HEK293 (cell line): Measurements from ENCODE around the gene MNT.

Source experiments
- CTCF ChIA-PET: fragments of 350-600 bp; formaldehyde crosslinking; extraction: SDS; loops from one replicate; lab custom pipeline; 2021; ENCODE audit warnings: antibody characterized with exemption; lab: Yijun Ruan, JAX
- POLR2A ChIA-PET: fragments of 300-600 bp; formaldehyde crosslinking; extraction: SDS; loops from one replicate; lab custom pipeline; 2020; ENCODE audit warnings: antibody characterized with exemption, inconsistent platforms; lab: Yijun Ruan, JAX
- H3K27ac ChIP-seq: fragments of 200-500 bp; sonication (Bioruptor generic); 2 replicates; pipeline ENCODE4 v1.5.1; 2014; ENCODE audit warnings: low read depth, low read length, control low read depth, inconsistent platforms; ENCODE audit errors: extremely low read depth
- H3K36me3 ChIP-seq, 2 experiments: fragments of 200-500 bp in 1 of 2; sonication (Bioruptor generic) in 1 of 2; 1 replicate in 1 of 2; 2 replicates in 1 of 2; pipeline ENCODE4 v1.5.1; 2014 to 2017; ENCODE audit warnings: inconsistent platforms in 2 of 2, low read length in 2 of 2; ENCODE audit not compliant: control insufficient read depth in 2 of 2, insufficient read depth in 1 of 2
- H3K4me1 ChIP-seq: fragments of 200-500 bp; sonication (Bioruptor generic); 2 replicates; pipeline ENCODE4 v1.5.1; 2014; ENCODE audit warnings: mild to moderate bottlenecking, low read length, inconsistent platforms; ENCODE audit not compliant: control insufficient read depth, insufficient read depth
- H3K4me3 ChIP-seq: 2 replicates; pipeline ENCODE4 v1.5.1; 2011; ENCODE audit warnings: low read depth, mild to moderate bottlenecking, control low read depth, low read length, moderate library complexity
- H3K9me3 ChIP-seq: fragments of 200-500 bp; sonication (Bioruptor generic); 2 replicates; pipeline ENCODE4 v1.5.1; 2014; ENCODE audit warnings: low read depth, low read length, inconsistent platforms; ENCODE audit not compliant: control insufficient read depth, insufficient read depth
- GLIS1 ChIP-seq: fragments of 450-650 bp; formaldehyde crosslinking; IDR thresholded peaks from 2 replicates; pipeline ENCODE4 v1.5.1; 2016; ENCODE audit warnings: missing biosample characterization, missing genetic modification characterization
- KLF1 ChIP-seq: fragments of 450-650 bp; formaldehyde crosslinking; IDR thresholded peaks from 2 replicates; pipeline ENCODE4 v1.5.1; 2016; ENCODE audit warnings: missing biosample characterization, missing genetic modification characterization
- KLF8 ChIP-seq: fragments of 450-650 bp; formaldehyde crosslinking; IDR thresholded peaks from 2 replicates; pipeline ENCODE4 v1.5.1; 2016; ENCODE audit warnings: missing biosample characterization, missing genetic modification characterization
- PRDM2 ChIP-seq: fragments of 450-650 bp; formaldehyde crosslinking; IDR thresholded peaks from 2 replicates; pipeline ENCODE4 v1.5.1; 2016; ENCODE audit warnings: missing biosample characterization, missing genetic modification characterization, borderline replicate concordance
- SCRT2 ChIP-seq: fragments of 450-650 bp; formaldehyde crosslinking; IDR thresholded peaks from 2 replicates; pipeline ENCODE4 v1.5.1; 2016; ENCODE audit warnings: missing biosample characterization, missing genetic modification characterization
- TCF7L2 ChIP-seq: IDR thresholded peaks from 2 replicates; pipeline ENCODE4 v1.6.1; 2011; ENCODE audit warnings: low read depth, mild to moderate bottlenecking, inconsistent platforms, low read length, moderate library complexity, borderline replicate concordance
- TRIM28 ChIP-seq: IDR thresholded peaks from 2 replicates; pipeline ENCODE4 v1.6.1; 2011; ENCODE audit warnings: low read length, control low read depth, borderline replicate concordance
- ZBTB20 ChIP-seq: fragments of 450-650 bp; formaldehyde crosslinking; IDR thresholded peaks from 2 replicates; pipeline ENCODE4 v1.5.1; 2016; ENCODE audit warnings: missing biosample characterization, missing genetic modification characterization
- ZBTB26 ChIP-seq: fragments of 450-650 bp; formaldehyde crosslinking; optimal IDR thresholded peaks from 2 replicates; pipeline ENCODE3; 2016; ENCODE audit warnings: missing biosample characterization, mild to moderate bottlenecking, missing genetic modification characterization
- ZBTB48 ChIP-seq: fragments of 450-650 bp; formaldehyde crosslinking; IDR thresholded peaks from 2 replicates; pipeline ENCODE4 v1.5.1; 2016; ENCODE audit warnings: missing biosample characterization, missing genetic modification characterization
- ZFHX2 ChIP-seq: fragments of 450-650 bp; formaldehyde crosslinking; conservative IDR thresholded peaks from 2 replicates; pipeline ENCODE4 v1.5.1; 2016; ENCODE audit warnings: missing biosample characterization, missing genetic modification characterization
- ZFP3 ChIP-seq: fragments of 450-650 bp; formaldehyde crosslinking; IDR thresholded peaks from 2 replicates; pipeline ENCODE4 v1.5.1; 2016; ENCODE audit warnings: low read depth, missing biosample characterization, missing genetic modification characterization
- ZNF114 ChIP-seq: fragments of 450-650 bp; formaldehyde crosslinking; IDR thresholded peaks from 2 replicates; pipeline ENCODE4 v1.5.0; 2017; ENCODE audit warnings: missing biosample characterization, missing genetic modification characterization
- ZNF211 ChIP-seq: fragments of 450-650 bp; formaldehyde crosslinking; IDR thresholded peaks from 2 replicates; pipeline ENCODE4 v1.5.1; 2016; ENCODE audit warnings: low read depth, missing biosample characterization, missing genetic modification characterization
- ZNF510 ChIP-seq: fragments of 450-650 bp; formaldehyde crosslinking; IDR thresholded peaks from 2 replicates; pipeline ENCODE4 v1.5.1; 2018; ENCODE audit warnings: mild to moderate bottlenecking, missing genetic modification characterization, missing biosample characterization; ENCODE audit not compliant: insufficient replicate concordance
- ZNF521 ChIP-seq: fragments of 450-650 bp; formaldehyde crosslinking; IDR thresholded peaks from 2 replicates; pipeline ENCODE4 v1.5.1; 2017; ENCODE audit warnings: missing biosample characterization, mild to moderate bottlenecking, missing genetic modification characterization
- ZNF548 ChIP-seq: fragments of 450-650 bp; formaldehyde crosslinking; IDR thresholded peaks from 2 replicates; pipeline ENCODE4 v1.5.1; 2016; ENCODE audit warnings: missing biosample characterization, missing genetic modification characterization
- ZNF560 ChIP-seq: fragments of 450-650 bp; formaldehyde crosslinking; IDR thresholded peaks from 2 replicates; pipeline ENCODE4 v1.5.1; 2017; ENCODE audit warnings: missing biosample characterization, missing genetic modification characterization, borderline replicate concordance
- ZNF654 ChIP-seq: fragments of 450-650 bp; formaldehyde crosslinking; IDR thresholded peaks from 2 replicates; pipeline ENCODE4 v1.5.1; 2016; ENCODE audit warnings: low read depth, missing biosample characterization, missing genetic modification characterization
- ZNF707 ChIP-seq: fragments of 450-650 bp; formaldehyde crosslinking; IDR thresholded peaks from 2 replicates; pipeline ENCODE4 v1.5.1; 2016; ENCODE audit warnings: missing biosample characterization, missing genetic modification characterization
- TF ChIP-seq, protein P1 (sequence below): fragments of 450-650 bp; formaldehyde crosslinking; IDR thresholded peaks from 2 replicates; pipeline ENCODE4 v1.5.1; 2016; ENCODE audit warnings: missing biosample characterization, missing genetic modification characterization
- TF ChIP-seq, protein P2 (sequence below): fragments of 450-650 bp; formaldehyde crosslinking; IDR thresholded peaks from 2 replicates; pipeline ENCODE4 v1.5.1; 2016; ENCODE audit warnings: missing biosample characterization, missing genetic modification characterization
- TF ChIP-seq, protein P3 (sequence below): fragments of 450-650 bp; formaldehyde crosslinking; IDR thresholded peaks from 2 replicates; pipeline ENCODE4 v1.5.1; 2017; ENCODE audit warnings: missing biosample characterization, missing genetic modification characterization

The MNT gene

DNA sequence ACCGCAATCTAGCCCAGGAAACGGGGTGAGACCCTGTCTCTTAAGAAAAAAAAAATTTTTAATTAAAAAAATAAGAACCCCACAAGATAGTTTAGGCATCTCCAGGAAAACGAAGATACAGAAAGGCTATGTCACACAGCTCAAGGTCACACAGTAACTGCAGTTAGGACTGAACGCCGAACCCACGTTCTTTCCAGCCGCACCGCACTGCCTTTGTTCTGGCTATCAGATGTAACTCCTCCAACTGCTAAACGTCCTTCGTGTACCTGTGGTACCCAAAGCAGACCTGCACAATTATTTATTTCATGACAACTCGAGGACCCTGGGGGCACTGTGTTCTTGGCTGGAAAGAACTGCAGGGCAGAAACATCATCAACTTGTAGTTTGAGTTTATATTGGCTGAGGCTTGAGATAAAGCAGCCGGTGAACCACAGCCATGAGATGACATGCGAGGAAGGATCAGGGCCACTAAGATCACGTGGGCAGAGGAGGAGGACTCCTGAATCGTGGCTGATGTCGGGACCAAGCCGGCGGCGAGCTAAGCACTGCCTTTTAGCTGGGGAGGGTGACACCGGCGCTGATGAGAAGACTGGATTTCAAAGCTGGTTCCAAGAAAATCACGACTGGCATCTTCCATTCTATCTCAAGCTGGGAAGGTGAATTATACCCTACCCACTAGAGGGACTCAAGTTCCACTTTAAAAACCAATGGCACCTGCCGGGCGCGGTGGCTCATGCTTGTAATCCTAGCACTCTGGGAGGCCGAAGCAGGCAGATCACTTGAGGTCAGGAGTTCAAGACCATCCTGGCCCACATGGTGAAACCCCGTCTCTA, 20.7 kb upstream of the MNT start:
- Histone ChIP-seq H3K4me3 (no peak overlapping the region), H3K36me3 (peaks cover 14 to 39% of the 10 kb centered on the region in 2 experiments; a peak in 2 of 3 replicates), H3K4me1 (no peaks in the 10 kb centered on the region), H3K9me3 (no peaks in the 10 kb centered on the region), H3K27ac (no peak overlapping the region)
- ChIA-PET CTCF (interaction anchor here (0.6 to 2.1 kb wide), 7 partner anchors 10 to 420 kb away, joined by 3 to 12 read pairs (median 3); no protein-coding TSS in a partner anchor), POLR2A (interaction anchor here (0.5 to 1.0 kb wide), 2 partner anchors 39 to 297 kb away, joined by 3 to 4 read pairs; no protein-coding TSS in a partner anchor)
- no peak for TF ChIP-seq ZBTB20
- no peak for TF ChIP-seq PRDM2
- peak; percentile 61 for TF ChIP-seq ZNF654 (tag by site-specific recombination)
- TF ChIP-seq, protein P1, sequence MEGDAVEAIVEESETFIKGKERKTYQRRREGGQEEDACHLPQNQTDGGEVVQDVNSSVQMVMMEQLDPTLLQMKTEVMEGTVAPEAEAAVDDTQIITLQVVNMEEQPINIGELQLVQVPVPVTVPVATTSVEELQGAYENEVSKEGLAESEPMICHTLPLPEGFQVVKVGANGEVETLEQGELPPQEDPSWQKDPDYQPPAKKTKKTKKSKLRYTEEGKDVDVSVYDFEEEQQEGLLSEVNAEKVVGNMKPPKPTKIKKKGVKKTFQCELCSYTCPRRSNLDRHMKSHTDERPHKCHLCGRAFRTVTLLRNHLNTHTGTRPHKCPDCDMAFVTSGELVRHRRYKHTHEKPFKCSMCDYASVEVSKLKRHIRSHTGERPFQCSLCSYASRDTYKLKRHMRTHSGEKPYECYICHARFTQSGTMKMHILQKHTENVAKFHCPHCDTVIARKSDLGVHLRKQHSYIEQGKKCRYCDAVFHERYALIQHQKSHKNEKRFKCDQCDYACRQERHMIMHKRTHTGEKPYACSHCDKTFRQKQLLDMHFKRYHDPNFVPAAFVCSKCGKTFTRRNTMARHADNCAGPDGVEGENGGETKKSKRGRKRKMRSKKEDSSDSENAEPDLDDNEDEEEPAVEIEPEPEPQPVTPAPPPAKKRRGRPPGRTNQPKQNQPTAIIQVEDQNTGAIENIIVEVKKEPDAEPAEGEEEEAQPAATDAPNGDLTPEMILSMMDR (tag by site-specific recombination): peak; percentile 31; the same call in 1 of the 2 replicates
- TF ChIP-seq TCF7L2: no peak
- peak; percentile 54 for TF ChIP-seq GLIS1
- TF ChIP-seq SCRT2: no peak

DNA sequence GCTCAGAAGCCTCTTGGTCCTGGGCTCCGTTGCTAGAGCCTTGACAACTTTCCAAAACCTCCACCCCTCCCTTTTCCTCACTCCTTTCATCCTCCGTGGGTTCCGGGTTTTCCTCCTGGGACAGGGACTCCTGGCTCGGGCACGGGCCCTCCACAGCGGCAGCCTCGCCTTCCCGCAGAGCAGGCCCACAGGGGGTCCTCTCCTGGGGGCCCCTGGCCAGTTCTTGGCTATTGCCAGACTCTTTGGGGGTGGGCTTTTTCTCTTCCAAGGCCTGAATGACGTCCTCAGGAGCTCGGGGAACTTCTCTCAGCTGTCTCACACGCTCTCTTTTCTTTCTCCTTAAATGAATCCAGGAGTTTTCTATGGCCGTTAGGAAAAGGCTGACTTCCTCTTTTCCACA, 19.3 kb upstream of the MNT start:
- no peaks in the 10 kb centered on the region for H3K4me1 ChIP-seq
- H3K36me3 ChIP-seq: peaks cover 16 to 40% of the 10 kb centered on the region in 2 experiments; a peak in 2 of 3 replicates
- CTCF ChIA-PET: interaction anchor here (6.3 kb wide), 1 partner anchor 38 kb away, joined by 470 read pairs; no protein-coding TSS in a partner anchor
- H3K9me3 ChIP-seq: no peaks in the 10 kb centered on the region
- H3K4me3 ChIP-seq: no peak overlapping the region
- POLR2A ChIA-PET: no interaction called here
- H3K27ac ChIP-seq: no peak overlapping the region
- TF ChIP-seq ZFHX2: no peak
- TF ChIP-seq ZBTB48 (tag by site-specific recombination): no peak
- no peak for TF ChIP-seq SCRT2
- TF ChIP-seq ZBTB26: no peak
- TF ChIP-seq KLF1: no peak
- no peak for TF ChIP-seq ZNF560 (tag by site-specific recombination)
- TF ChIP-seq, protein P2, sequence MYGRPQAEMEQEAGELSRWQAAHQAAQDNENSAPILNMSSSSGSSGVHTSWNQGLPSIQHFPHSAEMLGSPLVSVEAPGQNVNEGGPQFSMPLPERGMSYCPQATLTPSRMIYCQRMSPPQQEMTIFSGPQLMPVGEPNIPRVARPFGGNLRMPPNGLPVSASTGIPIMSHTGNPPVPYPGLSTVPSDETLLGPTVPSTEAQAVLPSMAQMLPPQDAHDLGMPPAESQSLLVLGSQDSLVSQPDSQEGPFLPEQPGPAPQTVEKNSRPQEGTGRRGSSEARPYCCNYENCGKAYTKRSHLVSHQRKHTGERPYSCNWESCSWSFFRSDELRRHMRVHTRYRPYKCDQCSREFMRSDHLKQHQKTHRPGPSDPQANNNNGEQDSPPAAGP: no peak
- no peak for TF ChIP-seq ZNF510 (tag by site-specific recombination)
- TF ChIP-seq ZFP3 (tag by site-specific recombination): no peak
- no peak for TF ChIP-seq ZNF548
- no peak for TF ChIP-seq ZNF211
- no peak for TF ChIP-seq ZNF114 (tag by site-specific recombination)
- no peak for TF ChIP-seq KLF8 (tag by site-specific recombination)
- TF ChIP-seq, protein P3, sequence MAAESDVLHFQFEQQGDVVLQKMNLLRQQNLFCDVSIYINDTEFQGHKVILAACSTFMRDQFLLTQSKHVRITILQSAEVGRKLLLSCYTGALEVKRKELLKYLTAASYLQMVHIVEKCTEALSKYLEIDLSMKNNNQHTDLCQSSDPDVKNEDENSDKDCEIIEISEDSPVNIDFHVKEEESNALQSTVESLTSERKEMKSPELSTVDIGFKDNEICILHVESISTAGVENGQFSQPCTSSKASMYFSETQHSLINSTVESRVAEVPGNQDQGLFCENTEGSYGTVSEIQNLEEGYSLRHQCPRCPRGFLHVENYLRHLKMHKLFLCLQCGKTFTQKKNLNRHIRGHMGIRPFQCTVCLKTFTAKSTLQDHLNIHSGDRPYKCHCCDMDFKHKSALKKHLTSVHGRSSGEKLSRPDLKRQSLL: no peak
- no peak for TF ChIP-seq TRIM28
- TF ChIP-seq ZNF707 (tag by site-specific recombination): no peak
- TF ChIP-seq ZNF521 (tag by site-specific recombination): no peak
